GM23338 (cell line): Measurements from ENCODE around the gene COX6B1.

ENCODE experiments used
- CREB1 ChIP-seq: fragments of 250-450 bp; sonication (Bioruptor Pico); IDR thresholded peaks from 2 replicates; pipeline ENCODE4 v1.5.0; 2020; ENCODE audit warnings: low read depth, mild to moderate bottlenecking, moderate library complexity
- CTCF ChIP-seq, 2 experiments: fragments of 200-600 bp in 1 of 2; sonication (generic) in 1 of 2; conservative IDR thresholded peaks; 2 replicates each; pipeline versions ENCODE4 v1.5.1 to v1.6.1; 2016 to 2017; ENCODE audit warnings: antibody characterized with exemption in 2 of 2, low read depth in 2 of 2, mild to moderate bottlenecking in 2 of 2, moderate library complexity in 1 of 2
- ETS1 ChIP-seq: IDR thresholded peaks from 2 replicates; pipeline ENCODE4 v1.6.1; 2016; ENCODE audit warnings: antibody characterized with exemption
- EZH2 ChIP-seq: fragments of 200-600 bp; sonication (generic); IDR thresholded peaks from one replicate; pipeline ENCODE4 v1.8.0; 2017; ENCODE audit warnings: antibody characterized with exemption, mild to moderate bottlenecking, low read depth; ENCODE audit not compliant: unreplicated experiment
- EZH2phosphoT487 ChIP-seq: fragments of 200-600 bp; sonication (generic); IDR thresholded peaks from one replicate; pipeline ENCODE4 v1.8.1; 2018; ENCODE audit warnings: antibody characterized with exemption; ENCODE audit not compliant: unreplicated experiment
- JUNB ChIP-seq: IDR thresholded peaks from one replicate; pipeline ENCODE4 v1.6.1; 2016; ENCODE audit warnings: antibody characterized with exemption; ENCODE audit not compliant: unreplicated experiment
- POLR2AphosphoS5 ChIP-seq: IDR thresholded peaks from 2 replicates; pipeline ENCODE4 v1.6.1; 2016; ENCODE audit warnings: antibody characterized with exemption, low read depth
- REST ChIP-seq: IDR thresholded peaks from one replicate; pipeline ENCODE4 v1.6.1; 2018; ENCODE audit warnings: antibody characterized with exemption; ENCODE audit not compliant: unreplicated experiment
- STAT1 ChIP-seq: IDR thresholded peaks from one replicate; pipeline ENCODE4 v1.6.1; 2016; ENCODE audit warnings: antibody characterized with exemption; ENCODE audit not compliant: unreplicated experiment

GRCh38 chr19:35629332-35629633 is 18.8 kb upstream of the COX6B1 start:
- TF ChIP-seq CREB1 (CRISPR knock-in tag) = no peak
- TF ChIP-seq POLR2AphosphoS5 = no peak
- no peak for TF ChIP-seq CTCF (conservative IDR thresholded peaks at IDR 0.05; ENCODE audit: low read depth in 2 of 2)
- TF ChIP-seq JUNB = no peak
- TF ChIP-seq EZH2phosphoT487 = no peak
- no peak for TF ChIP-seq REST
- TF ChIP-seq ETS1 = no peak
- no peak for TF ChIP-seq EZH2
- TF ChIP-seq STAT1 = no peak
